K562 (cell line): ENCODE measurements around the gene GYS1. TPM values are rescaled to one million over a fixed set of nuclear protein-coding genes. Genes with fewer than 3 reads are reported as not detected.
A peak's percentile ranks its signal among the peaks of the same experiment; 100 is the strongest.

Experiments used
- EGR1 ChIP-seq: fragments of 450-650 bp; conservative IDR thresholded peaks from 2 replicates; pipeline ENCODE4 v1.6.1; 2017; ENCODE audit warnings: mild to moderate bottlenecking
- ERF ChIP-seq: fragments of 450-650 bp; formaldehyde crosslinking; IDR thresholded peaks from 2 replicates; pipeline ENCODE4 v1.4.0; 2020; ENCODE audit warnings: mild to moderate bottlenecking, mixed read lengths
- MAZ ChIP-seq, 2 experiments: fragments of 450-650 bp in 1 of 2; sonication (generic) in 1 of 2; formaldehyde crosslinking; IDR thresholded peaks in 1 of 2; conservative IDR thresholded peaks in 1 of 2; 2 replicates each; pipeline versions ENCODE4 v1.4.0 to v1.5.0; 2020; ENCODE audit warnings: mild to moderate bottlenecking in 1 of 2, missing genetic modification reagents in 1 of 2
- MNT ChIP-seq, 2 experiments: fragments of 450-650 bp; conservative IDR thresholded peaks; 2 replicates each; pipeline ENCODE4 v1.6.1; 2017; ENCODE audit warnings: mild to moderate bottlenecking in 2 of 2, moderate library complexity in 2 of 2
- NFIC ChIP-seq: fragments of 450-650 bp; IDR thresholded peaks from 2 replicates; pipeline ENCODE4 v1.6.1; 2017; ENCODE audit warnings: mild to moderate bottlenecking, inconsistent platforms
- POLR2B ChIP-seq: fragments of 450-650 bp; IDR thresholded peaks from 2 replicates; pipeline ENCODE4 v1.6.1; 2018; ENCODE audit warnings: low read depth; ENCODE audit not compliant: partially characterized antibody
- POLR3A ChIP-seq: IDR thresholded peaks from 2 replicates; pipeline ENCODE4 v1.6.1; 2011; ENCODE audit warnings: borderline replicate concordance, mild to moderate bottlenecking, moderate library complexity; ENCODE audit not compliant: insufficient read length, insufficient read depth; ENCODE audit errors: extremely low read depth
- RFX1 ChIP-seq: fragments of 450-650 bp; IDR thresholded peaks from 2 replicates; pipeline ENCODE4 v1.6.1; 2016; ENCODE audit warnings: mild to moderate bottlenecking, moderate library complexity
- SUPT5H ChIP-seq: fragments of 450-650 bp; IDR thresholded peaks from 2 replicates; pipeline ENCODE4 v1.6.1; 2016
- TCF3 ChIP-seq: sonication (generic); formaldehyde crosslinking; IDR thresholded peaks from 2 replicates; pipeline ENCODE4 v1.4.0; 2020; ENCODE audit warnings: mild to moderate bottlenecking, missing genetic modification reagents
- TRIM28 ChIP-seq: fragments of 450-650 bp; IDR thresholded peaks from 2 replicates; pipeline ENCODE4 v1.6.1; 2017
- ZBTB17 ChIP-seq: fragments of 450-650 bp; formaldehyde crosslinking; IDR thresholded peaks from 2 replicates; pipeline ENCODE4 v1.4.0; 2020; ENCODE audit warnings: mild to moderate bottlenecking
- ZNF140 ChIP-seq: fragments of 250-450 bp; sonication (Bioruptor Pico); IDR thresholded peaks from 2 replicates; pipeline ENCODE4 v1.8.0; 2021; ENCODE audit warnings: moderate library complexity, mild to moderate bottlenecking, inconsistent platforms
- ZNF277 ChIP-seq: fragments of 250-450 bp; sonication (Bioruptor Pico); IDR thresholded peaks from 2 replicates; pipeline ENCODE4 v1.8.0; 2022; ENCODE audit warnings: inconsistent platforms, mild to moderate bottlenecking, moderate library complexity, borderline replicate concordance
- ZNF551 ChIP-seq: fragments of 250-450 bp; sonication (Bioruptor Pico); IDR thresholded peaks from 2 replicates; pipeline ENCODE4 v1.5.0; 2021; ENCODE audit warnings: mild to moderate bottlenecking, moderate library complexity
- polyA plus RNA-seq, 8 experiments: library from polyadenylated mRNA; depleted of rRNA in 4 of 8; stranded (reverse) in 5 of 8; unstranded in 3 of 8; fragments of >200 nt; fragmentation: Nextera tagmentation in 2 of 8; fragmentation: Illumina TruSeq in 1 of 8; extraction: Ambion mirVana in 2 of 8; extraction: Trizol in 1 of 8; gene quantifications; 2 replicates each; pipeline versions ENCODE4 v1.2.1 to v1.2.3, GENCODE V29; 2011 to 2014; ENCODE audit warnings: inconsistent platforms in 1 of 8, missing spikeins in 1 of 8
- total RNA-seq, 7 experiments: library from RNA; depleted of rRNA in 6 of 7; stranded (reverse); fragments of >200 nt in 6 of 7; fragmentation: Illumina TruSeq in 2 of 7; extraction: Trizol in 2 of 7; gene quantifications; 2 replicates each; pipeline versions ENCODE4 v1.2.1 to v1.2.3, GENCODE V29; 2011 to 2021; ENCODE audit warnings: low replicate concordance in 1 of 7
- TF ChIP-seq, protein P1 (sequence below): fragments of 200-400 bp; formaldehyde crosslinking; IDR thresholded peaks from 2 replicates; pipeline ENCODE4 v1.6.1; 2017; ENCODE audit warnings: mild to moderate bottlenecking, low read depth, low read length, moderate library complexity
- TF ChIP-seq, protein P2 (sequence below): sonication (generic); formaldehyde crosslinking; IDR thresholded peaks from 2 replicates; pipeline ENCODE4 v1.8.0; 2022; ENCODE audit warnings: missing genetic modification reagents, mild to moderate bottlenecking, moderate library complexity, borderline replicate concordance
- TF ChIP-seq, protein P3 (sequence below): sonication (generic); formaldehyde crosslinking; IDR thresholded peaks from 2 replicates; pipeline ENCODE4 v1.8.1; 2023; ENCODE audit warnings: mild to moderate bottlenecking, missing genetic modification reagents

Gene GYS1
- total and polyA plus RNA-seq, 9 of the 15 experiments (the other 6 are each of a cell fraction or from before 2014, with no cell fraction given): 1.9 to 31.1 (median 15.2) TPM

- TF ChIP-seq, protein P1, sequence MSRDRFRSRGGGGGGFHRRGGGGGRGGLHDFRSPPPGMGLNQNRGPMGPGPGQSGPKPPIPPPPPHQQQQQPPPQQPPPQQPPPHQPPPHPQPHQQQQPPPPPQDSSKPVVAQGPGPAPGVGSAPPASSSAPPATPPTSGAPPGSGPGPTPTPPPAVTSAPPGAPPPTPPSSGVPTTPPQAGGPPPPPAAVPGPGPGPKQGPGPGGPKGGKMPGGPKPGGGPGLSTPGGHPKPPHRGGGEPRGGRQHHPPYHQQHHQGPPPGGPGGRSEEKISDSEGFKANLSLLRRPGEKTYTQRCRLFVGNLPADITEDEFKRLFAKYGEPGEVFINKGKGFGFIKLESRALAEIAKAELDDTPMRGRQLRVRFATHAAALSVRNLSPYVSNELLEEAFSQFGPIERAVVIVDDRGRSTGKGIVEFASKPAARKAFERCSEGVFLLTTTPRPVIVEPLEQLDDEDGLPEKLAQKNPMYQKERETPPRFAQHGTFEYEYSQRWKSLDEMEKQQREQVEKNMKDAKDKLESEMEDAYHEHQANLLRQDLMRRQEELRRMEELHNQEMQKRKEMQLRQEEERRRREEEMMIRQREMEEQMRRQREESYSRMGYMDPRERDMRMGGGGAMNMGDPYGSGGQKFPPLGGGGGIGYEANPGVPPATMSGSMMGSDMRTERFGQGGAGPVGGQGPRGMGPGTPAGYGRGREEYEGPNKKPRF: no peak
- no peak for TF ChIP-seq ERF
- TF ChIP-seq RFX1: no peak; the same call in 1 of the 2 replicates
- TF ChIP-seq ZNF140 (CRISPR knock-in tag): no peak
- TF ChIP-seq NFIC: peak; percentile 28; the same call in 1 of the 2 replicates
- TF ChIP-seq POLR2B: peak; percentile 94
- peak; percentile 85 for TF ChIP-seq EGR1
- peak; percentile 61 to 71; a peak in 3 of 4 replicates for TF ChIP-seq MNT (conservative IDR thresholded peaks at IDR 0.05)
- peak; percentile 95 to 96 for TF ChIP-seq MAZ (CRISPR knock-in tag; conservative IDR thresholded peaks at IDR 0.05 in 1 of 2, IDR thresholded peaks at IDR 0.05 in 1 of 2)
- no peak; the same call in 1 of the 2 replicates for TF ChIP-seq TCF3 (CRISPR knock-in tag)
- TF ChIP-seq, protein P2, sequence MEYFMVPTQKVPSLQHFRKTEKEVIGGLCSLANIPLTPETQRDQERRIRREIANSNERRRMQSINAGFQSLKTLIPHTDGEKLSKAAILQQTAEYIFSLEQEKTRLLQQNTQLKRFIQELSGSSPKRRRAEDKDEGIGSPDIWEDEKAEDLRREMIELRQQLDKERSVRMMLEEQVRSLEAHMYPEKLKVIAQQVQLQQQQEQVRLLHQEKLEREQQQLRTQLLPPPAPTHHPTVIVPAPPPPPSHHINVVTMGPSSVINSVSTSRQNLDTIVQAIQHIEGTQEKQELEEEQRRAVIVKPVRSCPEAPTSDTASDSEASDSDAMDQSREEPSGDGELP (CRISPR knock-in tag): peak; percentile 71; the same call in 1 of the 2 replicates
- TF ChIP-seq ZNF551 (CRISPR knock-in tag): no peak
- no peak for TF ChIP-seq ZNF277 (CRISPR knock-in tag)
- peak; percentile 97 for TF ChIP-seq SUPT5H
- no peak for TF ChIP-seq TRIM28
- TF ChIP-seq POLR3A: no peak
- TF ChIP-seq ZBTB17 (CRISPR knock-in tag): no peak
- TF ChIP-seq, protein P3, sequence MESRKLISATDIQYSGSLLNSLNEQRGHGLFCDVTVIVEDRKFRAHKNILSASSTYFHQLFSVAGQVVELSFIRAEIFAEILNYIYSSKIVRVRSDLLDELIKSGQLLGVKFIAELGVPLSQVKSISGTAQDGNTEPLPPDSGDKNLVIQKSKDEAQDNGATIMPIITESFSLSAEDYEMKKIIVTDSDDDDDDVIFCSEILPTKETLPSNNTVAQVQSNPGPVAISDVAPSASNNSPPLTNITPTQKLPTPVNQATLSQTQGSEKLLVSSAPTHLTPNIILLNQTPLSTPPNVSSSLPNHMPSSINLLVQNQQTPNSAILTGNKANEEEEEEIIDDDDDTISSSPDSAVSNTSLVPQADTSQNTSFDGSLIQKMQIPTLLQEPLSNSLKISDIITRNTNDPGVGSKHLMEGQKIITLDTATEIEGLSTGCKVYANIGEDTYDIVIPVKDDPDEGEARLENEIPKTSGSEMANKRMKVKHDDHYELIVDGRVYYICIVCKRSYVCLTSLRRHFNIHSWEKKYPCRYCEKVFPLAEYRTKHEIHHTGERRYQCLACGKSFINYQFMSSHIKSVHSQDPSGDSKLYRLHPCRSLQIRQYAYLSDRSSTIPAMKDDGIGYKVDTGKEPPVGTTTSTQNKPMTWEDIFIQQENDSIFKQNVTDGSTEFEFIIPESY (CRISPR knock-in tag): no peak
Observed at GRCh38 chr19:48993175-48994034, at the start of gene GYS1, which contains the start of gene RUVBL2 (continued).
